ENCODE measurements around the gene NCBP3.

NCBP3 gene, protein sequence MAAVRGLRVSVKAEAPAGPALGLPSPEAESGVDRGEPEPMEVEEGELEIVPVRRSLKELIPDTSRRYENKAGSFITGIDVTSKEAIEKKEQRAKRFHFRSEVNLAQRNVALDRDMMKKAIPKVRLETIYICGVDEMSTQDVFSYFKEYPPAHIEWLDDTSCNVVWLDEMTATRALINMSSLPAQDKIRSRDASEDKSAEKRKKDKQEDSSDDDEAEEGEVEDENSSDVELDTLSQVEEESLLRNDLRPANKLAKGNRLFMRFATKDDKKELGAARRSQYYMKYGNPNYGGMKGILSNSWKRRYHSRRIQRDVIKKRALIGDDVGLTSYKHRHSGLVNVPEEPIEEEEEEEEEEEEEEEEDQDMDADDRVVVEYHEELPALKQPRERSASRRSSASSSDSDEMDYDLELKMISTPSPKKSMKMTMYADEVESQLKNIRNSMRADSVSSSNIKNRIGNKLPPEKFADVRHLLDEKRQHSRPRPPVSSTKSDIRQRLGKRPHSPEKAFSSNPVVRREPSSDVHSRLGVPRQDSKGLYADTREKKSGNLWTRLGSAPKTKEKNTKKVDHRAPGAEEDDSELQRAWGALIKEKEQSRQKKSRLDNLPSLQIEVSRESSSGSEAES

DNA sequence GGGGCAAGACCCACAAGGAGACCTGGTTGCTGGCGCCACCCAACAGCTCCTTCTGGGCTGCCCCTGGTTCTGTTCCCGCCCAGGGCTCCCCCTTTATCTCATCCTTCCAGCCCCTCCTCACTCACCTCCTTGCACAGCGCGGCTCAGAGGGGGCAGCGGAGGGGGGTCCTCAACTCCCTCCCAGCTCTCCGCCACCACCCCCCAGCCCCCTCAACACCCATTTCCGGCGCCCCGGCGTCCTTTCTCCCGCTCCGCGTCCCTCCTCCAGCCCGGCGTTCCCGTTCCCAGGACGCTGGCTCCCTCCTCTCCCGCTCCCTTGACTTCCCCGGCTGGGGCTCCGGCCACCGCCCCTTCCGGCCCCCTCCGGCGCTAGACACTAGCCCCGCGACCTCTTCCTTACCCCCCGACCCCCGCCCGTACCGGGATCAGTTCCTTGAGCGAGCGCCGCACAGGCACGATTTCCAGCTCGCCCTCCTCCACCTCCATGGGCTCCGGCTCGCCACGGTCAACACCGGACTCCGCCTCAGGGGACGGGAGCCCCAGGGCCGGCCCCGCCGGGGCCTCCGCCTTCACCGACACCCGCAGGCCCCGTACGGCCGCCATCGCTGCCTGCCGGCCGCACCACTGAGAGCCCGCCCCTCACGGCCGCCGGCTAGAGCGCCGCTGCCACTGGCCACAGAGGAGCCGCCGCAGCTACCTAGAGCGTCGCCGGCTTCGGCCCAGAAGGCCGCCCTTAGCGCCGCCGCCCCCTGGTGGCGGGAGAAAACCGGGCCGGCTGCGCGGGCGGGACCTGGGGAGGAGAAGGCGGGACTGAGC, at the start of gene NCBP3:
Gene NCBP3 (minus strand): TSS at position 626 of the 816 bp plus-strand sequence. CDS start 23 bp downstream, at position 603.
- peak; percentile 95 for DNase-seq (ENCODE audit: low spot score)

DNA sequence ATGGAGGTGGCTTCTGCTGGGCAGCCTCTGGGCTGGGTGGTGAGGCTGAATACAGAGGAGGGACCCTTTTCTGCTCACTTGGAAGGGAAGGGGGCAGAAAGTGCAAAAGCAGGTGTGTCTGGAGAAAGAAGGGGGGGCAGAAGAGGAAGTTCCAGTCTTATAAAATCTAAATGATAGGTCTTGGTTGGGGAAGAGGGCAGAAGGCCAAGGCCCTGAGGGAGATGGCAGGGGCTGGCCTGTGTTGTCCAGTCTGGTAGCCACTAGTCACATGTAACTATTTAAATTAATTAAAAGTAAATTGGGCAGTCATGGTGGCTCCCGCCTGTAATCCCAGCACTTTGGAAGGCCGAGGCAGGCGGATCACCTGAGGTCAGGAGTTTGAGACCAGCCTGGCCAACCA, 49.3 kb upstream of the NCBP3 start:
- no peak for DNase-seq (ENCODE audit: low spot score)

DNA sequence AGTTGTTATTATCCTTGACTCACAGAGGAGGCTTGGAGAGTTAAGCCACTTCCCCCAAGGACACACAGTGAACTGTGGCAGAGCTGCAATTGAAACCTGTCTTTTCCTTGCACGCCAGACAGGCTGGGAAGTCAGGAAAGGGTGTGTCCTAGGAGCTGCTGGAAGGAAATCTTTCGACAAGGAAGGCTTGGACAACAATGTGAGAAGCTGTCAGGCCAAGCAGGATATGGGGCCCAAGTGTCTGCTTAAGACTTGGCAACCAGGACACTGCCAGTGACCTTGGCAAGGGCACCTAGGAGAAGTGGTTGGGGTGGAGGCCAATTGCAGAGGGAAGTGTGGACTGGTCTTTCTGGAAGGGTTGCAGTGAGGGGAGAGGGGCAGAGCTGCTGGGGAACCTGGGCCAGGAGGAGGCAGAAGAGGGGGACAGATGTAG, 48.9 kb upstream of the NCBP3 start:
- DNase-seq (ENCODE audit: low spot score): no peak

DNA sequence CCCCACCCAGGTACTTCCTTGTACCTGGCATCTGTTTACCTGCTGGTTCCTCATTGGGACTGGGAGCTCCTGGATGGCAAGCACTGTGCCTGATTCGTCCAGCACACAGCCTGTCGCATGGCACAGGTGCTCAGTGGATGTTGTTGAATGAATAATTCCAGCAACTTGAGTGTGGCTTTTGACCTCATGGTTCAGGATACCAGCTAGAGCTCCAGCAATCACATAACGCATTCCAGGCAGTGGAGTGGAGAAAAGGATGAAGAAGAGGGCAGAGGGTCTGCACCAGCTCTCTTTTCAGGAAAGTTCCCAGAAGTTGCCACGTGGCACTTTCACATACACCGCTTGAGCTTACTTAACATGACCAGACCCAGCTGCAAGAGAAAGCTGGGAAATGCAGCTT, 48.1 kb upstream of the NCBP3 start:
- no peak for DNase-seq (ENCODE audit: low spot score)

DNA sequence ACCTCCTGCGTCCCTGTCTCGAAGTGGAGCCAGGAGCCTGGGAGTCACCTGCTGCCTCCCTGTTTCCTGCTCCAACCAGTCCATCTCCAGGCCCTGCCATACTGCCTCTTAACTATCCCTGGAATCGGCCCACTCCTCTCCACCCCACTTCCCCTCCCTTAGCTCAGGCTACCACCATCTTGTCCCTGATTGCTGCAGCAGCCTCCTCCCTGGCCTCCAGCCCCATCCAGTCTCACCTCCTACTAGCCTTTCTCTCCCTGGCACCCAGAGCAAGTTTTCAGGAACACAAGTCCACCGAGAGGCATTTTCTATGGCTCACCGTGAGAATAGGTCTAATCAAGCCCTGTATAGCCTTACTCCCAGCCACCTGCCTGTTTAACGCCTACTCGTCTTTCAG, 47.7 kb upstream of the NCBP3 start:
- DNase-seq (ENCODE audit: low spot score): no peak

DNA sequence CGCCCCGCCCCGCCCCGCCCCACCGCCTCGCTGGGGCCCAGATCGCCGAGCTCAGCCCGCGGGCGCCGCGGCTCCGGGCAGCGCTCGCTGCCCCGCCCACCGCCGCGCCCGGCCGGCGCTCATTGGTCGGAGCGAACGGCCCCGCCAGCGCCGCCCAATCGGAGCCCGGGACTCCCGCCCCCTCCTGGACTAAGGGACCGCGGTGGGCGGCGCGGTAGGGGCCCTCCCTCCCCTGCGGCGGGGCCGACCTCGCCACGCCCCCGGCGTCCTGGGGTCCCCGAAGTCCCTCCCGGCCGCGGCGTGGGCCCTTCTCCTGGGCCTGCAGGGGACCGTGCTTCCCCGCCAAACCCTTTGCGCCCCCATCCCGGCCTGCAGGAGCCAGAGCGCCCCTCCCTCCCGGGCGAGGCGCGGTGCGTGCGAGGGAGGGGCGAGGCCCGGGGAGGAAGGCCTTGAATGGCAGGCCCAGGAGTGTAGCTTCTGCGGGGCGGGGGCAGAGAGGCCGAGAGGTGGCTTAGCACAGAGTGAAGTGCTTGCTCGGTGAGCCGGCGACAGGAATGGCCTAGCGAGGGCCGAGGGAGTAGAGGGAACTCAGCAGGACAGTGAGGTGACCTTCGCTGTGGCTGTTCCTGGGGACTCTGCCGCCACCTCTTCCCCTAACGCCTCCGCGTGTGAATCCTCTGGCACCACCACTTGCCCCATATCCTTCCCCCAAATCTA, 47.1 kb upstream of the NCBP3 start, which contains the start of gene CAMKK1:
Gene CAMKK1 (minus strand): TSS at position 51 of the 717 bp plus-strand sequence. CDS start 7,366 bp downstream, outside the sequence.
- peak; percentile 83 for DNase-seq (ENCODE audit: low spot score)

DNA sequence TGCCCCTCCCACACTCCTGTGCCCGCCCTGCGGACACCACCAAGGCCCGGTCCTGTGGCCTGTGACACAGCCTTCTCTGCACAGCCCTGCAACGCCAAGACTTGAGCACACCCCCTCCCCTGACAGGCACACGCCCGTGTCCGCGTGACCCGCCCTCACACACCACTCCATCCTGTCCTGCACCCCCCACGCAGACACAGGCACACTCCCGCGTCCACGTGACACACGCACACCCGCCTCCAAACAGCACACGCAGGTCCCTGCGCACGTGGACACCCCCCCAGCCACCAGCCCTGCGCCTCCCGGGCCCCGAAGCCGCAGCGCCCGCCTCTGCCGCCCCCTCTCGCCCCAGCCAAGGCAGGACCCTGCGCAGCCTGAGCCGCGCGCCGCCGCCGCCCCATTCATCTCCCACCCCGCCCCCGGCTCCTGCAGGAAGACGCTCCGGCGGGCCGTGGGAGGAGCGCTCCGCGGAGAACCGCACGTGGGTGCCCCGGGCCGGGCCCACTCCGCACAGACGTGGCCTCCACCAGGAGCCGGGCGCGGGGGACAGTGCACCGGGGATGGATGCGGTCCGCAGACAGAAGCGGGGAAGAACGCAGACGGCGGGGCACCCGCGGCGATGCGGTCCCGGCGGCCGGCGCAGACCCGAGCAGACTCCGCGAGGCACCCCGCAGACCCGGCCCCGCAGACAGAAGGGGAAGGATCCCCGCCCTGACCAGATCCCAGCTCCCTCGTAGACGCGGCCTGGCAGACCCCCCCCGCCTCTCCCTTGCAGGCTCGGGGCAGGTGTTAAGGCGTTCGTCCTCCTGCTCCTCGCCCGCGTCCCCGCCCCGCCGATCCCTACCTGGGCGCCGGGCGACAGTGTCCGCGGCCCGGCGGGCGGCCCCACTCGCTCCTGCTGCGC, 46.3 kb upstream of the NCBP3 start:
- DNase-seq (ENCODE audit: low spot score): peak; percentile 56

DNA sequence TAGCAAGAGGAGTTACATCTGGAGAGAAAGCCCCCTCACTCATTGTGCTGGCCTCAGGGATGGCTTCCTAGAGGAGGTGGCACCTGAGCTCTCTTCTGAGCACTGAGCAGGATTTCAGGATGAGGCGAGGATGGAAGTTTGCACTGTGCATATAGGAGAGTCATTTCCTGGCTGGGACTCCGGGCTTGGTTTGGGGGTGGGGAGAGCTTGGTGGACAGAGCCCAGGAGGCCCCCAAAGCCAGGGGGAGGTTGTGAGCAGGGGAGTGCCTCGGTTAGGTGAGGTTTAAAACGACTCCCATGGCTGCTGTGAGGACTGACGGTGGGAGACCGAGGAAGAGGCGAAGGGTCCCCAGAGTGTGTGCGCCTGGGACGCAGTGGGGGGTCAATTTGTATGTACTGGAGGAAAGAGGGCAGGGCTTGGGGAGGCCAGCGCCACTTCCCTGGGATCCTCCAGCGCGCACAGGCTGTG, 45.6 kb upstream of the NCBP3 start:
- DNase-seq (ENCODE audit: low spot score): no peak

DNA sequence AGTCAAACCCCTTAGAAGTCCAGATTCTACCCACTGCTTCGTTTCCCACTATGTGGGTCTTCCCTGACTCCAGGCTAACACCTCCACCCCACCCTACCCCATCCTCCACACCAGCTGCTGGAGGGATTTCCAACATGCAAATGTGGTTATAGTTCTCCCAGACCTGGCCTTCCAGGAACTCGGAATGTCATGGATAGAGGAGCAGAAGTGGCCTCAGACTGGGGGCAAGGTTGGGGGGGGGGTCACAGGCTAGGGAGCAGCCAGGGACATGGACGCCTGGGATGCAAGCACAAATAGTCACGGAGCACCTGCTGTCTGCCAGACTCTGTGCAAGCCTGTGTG, 44.8 kb upstream of the NCBP3 start:
- no peak for DNase-seq (ENCODE audit: low spot score)

DNA sequence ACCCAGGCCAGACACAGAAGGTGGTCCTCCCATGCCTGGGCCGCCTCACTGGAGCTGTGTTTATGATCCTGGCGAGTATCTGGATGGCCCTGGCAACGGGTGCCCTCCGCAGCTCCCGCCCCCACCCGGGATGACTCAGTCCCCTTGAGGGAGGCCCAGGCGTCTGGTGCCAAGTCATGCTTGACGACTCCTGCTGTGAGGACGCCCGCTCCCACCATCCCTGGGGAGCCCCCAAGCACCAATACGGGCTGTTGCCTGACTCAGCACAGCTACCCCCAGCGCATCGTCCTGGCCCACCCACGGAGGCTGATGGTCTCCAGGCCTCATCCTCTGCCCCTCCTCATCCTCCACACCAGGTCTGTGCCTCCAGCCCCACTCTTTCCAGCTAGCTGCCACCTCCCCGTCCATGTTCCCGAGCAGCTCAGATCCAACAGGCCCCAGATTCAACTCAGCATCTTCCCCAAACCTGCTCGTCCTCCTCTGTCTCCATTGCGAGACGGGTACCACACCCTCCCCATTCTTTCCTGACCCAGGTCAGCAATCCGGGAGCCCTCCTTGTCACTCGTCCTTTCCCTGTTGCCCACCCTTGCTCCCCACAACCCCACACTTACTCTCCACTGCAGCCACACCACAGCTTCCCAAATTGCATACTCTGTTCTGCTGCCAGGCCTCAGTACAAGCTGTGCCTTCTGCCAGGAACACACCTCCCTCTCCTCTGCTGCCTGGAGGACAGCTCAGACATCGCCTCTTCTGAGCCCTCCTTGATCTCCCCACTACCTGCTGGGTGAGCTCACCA, 44.2 kb upstream of the NCBP3 start:
- no peak for DNase-seq (ENCODE audit: low spot score)

DNA sequence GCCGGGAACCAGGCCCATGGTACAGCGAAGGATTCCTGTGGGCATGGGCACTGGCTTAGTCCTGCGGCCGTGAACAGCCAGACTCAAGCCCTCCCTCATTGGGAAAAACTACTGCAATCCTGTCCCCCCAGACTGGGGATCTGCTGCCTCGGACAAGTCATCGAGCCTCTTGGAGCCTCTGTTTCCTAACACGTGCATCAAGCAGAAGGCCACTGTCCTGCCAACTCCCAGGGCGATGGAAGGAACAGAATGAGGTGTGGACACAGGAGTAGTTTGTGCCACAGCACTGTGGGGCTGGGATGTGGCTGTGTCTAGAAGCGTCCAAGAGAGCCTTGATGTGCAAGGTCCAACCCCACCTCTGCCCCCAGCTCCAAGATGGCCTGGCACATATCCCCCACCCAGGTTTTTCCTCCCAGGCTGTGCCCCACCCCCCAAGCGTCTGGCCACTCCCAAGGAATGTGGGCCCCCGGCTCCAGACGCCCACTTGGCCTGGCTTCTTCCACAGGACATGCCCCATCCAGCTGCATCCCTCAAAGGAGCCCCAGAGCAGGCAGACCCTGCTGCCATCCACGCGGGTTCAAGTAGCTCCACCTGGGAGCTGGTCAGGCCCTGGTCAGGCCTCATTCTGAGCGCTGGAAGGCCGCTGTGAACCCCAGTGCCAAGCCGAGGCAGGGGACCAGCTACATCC, 43.4 kb upstream of the NCBP3 start:
- no peak for DNase-seq (ENCODE audit: low spot score)

DNA sequence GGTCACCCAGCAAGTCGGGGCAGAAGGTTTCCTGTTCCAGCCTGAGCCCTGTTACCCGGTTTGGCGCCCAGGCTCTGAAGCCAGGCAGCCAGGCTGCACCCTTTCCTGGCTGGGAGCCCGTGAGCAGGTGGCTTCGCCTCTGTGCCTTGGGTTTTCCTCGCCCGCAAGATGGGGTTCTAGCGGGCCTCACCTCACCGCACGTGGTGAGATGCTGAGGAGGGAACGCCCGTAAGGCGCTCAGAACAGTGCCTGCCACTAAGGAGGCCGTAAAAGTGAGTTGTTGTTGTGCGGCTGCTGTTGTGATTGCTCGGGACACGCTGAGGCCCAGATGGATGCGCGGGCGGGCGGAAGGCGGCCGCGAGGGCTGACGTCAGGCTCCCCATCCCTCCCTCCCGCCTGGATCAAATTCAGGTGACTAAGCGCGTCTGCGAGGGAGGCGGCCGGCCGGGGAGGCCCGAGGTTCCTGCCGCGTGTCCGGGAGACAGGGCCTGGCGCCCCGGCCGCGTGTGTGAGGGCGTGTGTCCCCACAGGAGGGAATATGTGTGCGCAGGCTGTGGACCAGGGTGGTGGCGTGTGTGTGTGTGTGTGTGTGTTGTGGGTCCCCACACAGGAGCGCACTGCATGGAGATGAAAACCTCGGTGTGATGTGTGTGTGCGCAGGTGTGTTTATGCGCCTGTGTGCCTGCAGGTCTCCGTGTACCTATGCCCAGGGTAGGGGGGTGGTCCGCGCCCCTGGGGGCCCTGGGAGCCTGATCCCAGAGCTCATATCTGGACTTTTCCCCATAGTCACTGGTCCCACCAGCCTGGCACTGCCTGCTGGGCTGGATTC, 42.5 kb upstream of the NCBP3 start:
- DNase-seq (ENCODE audit: low spot score): no peak

DNA sequence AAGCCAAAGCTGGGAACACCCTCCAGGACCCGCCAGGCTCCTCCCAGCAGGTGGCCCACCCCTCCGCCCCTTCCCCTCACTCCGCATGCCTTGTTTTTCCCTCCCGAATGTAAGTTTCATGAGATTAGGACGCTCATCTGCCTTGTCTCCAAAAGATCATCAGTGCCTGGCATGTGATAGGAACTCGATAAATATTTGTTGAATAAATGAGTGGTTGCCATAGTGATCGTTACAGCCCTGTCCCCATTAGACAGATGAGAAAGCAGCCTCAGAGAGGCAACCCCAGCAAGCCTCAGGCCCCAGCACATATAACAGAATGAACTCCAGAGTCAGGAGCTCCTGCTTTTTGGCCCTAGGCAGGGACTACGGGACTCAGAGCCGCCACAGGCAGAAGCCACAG, 41.8 kb upstream of the NCBP3 start:
- no peak for DNase-seq (ENCODE audit: low spot score)

DNA sequence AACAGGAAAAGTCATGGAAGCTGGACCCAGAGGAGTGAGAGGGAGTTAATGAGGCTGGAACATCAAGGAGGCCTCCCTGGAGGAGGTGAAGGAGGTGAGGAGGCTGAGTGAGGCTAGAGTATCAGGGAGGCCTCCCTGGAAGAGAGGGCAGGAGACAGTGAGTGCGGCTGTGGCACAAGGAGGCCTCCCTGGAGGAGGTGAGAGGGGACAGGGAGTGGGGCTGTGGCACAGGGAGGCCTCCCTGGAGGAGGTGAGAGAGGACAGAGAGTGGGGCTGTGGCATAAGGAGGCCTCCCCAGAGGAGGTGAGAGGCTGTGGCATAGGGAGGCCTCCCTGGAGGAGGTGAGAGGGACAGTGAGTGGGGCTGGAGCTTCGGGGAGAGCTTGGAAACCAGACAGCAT, 41.3 kb upstream of the NCBP3 start:
- no peak for DNase-seq (ENCODE audit: low spot score)

DNA sequence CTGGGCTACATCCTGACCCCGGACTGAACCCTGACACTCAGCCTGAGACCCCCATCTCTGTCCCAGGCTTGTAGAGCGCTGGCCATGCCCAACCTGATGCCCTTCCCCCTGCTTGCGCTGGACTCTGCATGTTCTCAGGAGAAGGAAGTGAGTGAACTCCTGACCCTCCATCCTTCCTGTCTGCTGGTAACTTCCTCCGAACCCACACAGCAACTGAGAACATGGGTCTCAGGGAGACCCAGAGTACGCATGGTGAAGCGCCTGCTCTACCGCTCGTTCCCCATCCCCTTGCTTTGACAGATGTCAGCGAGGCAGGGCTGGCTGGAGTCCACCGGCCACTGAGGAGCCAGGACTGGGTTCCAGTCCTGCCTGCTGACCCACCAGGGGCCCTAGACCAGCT, 40.7 kb upstream of the NCBP3 start:
- DNase-seq (ENCODE audit: low spot score): no peak

DNA sequence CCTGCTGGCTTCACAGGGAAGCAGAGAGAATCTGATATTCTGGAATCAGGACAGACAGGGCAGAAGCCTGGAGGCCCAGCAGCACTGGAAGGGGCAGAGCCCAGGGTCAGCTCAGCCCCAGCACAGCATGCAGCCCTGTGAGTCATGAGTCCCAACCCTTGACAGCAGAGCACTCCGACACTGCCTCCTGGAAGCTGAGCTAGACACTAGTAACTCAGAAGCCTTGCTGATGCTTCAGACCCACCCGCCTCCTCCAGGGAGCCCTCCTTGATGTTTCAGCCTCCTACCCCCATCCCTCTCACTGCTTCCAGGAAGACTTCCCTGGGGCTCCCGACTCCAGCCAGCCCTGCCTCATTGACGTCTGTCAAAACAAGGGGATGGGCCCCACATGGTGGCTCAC, 39.9 kb upstream of the NCBP3 start:
- DNase-seq (ENCODE audit: low spot score): no peak

DNA sequence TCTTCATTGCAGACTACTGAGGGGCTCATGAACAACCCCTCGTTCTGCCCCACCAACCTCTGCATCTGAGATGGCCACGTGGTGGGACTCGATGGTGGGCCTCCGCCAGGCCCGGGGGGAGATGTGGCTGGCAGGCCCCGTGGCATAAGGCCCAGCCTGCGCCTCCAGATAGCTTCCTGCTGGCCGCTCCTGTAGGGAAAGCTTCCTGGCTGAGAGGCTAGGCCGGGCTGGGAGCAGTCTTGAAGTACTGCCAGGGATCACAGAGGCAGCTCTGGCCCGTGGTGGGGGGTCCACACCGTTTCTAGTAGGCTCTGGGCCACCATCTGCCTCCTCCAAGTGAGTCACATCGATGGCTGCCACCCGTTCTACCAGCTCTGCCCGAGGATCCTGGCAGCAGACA, 39.2 kb upstream of the NCBP3 start:
- no peak for DNase-seq (ENCODE audit: low spot score)

DNA sequence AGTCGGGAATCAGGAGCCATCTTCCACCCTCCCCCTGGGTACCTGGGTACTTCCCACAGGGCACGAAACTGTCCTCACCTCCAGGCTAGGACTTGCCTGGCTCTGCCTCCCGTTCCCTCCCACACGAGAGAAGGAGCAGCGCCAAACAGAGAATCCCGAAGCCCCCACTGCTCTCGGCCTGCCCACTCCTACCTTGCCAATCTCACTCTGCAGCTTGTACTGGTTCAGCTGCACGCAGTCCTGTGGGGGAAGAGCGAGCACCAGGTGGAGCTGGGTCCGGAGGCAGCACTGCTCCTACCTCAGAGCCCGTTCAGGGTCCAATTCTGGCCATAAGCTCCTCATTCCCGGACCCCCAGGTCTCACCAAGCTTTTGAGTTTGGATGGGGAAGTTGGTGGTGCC, 38.1 kb upstream of the NCBP3 start:
- peak; percentile 58 for DNase-seq (ENCODE audit: low spot score)

DNA sequence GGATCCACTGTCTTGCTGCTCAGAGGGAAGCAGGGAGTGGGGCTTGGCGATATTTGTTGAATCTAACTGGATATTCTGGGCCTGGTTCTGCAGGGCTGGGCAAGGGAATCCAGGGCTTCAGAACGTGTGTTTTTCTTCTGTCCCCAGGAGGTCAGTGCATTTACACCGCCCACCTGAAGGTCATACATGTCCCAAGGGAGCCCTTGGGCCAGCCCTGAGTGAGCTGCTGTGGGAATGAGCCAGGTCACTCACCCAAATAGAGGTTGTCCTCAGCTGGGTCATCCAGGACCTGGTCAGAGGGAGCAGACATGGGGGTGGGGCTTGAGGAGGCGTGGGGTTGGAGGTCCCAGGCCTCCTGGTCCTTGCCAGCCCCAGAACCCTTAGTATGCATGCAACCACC, 36.2 kb upstream of the NCBP3 start:
- no peak for DNase-seq (ENCODE audit: low spot score)

Measured in putamen (tissue), 1 donor.